ENCODE data around the gene BCAP31.
"Not testable (repeated sequence)": the region's sequence is repeated elsewhere in the genome, so short reads cannot be mapped to it uniquely, and the experiment has no call there.

Gene BCAP31

DNA sequence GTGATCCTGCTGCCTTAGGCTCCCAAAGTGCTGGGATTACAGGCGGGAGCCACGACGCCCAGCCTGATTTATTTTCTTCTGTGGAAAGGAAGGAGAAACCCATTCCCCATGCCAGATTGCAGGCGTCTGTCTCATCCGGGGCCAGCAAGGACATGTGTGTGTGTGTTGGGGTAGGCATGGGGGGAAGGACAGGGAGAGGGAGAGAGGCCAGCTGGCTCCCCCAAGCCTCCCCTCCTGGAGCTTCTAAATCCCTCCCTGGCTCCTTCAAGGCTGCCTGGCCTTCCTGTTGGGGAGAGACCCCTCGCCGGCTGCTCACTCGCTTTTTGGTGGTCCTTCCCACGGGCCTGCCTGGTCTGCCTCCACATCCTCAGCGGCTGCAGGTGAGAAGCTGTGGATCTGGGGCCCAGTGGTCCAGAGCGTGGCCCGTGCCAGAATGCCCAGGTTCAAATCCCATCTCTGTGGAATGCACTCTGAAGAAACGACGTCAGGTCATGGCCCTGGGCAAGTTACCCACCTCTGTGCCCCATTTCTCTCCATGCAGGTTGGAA lies 38.5 kb upstream of the BCAP31 start:
- DNase-seq = no peak

DNA sequence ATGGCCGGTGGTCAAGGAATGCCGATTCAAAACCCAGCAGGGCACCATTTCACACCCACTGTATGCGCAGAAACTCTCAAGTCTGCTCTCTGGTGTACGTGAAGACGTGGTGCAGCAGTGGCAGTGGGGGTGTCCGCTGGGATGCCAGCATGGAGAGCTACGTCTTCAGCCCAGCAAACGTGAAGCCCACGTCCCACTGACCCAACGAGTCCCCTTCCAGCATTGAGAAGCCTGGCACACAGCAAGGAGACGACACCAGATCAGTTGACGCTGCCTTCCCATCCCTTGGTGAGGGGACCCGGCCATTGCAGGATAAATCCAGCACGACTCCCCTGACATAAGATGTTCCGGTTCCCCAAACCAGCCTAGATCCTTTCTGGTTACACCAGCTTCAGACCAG lies 37.7 kb upstream of the BCAP31 start:
- no peak for DNase-seq

DNA sequence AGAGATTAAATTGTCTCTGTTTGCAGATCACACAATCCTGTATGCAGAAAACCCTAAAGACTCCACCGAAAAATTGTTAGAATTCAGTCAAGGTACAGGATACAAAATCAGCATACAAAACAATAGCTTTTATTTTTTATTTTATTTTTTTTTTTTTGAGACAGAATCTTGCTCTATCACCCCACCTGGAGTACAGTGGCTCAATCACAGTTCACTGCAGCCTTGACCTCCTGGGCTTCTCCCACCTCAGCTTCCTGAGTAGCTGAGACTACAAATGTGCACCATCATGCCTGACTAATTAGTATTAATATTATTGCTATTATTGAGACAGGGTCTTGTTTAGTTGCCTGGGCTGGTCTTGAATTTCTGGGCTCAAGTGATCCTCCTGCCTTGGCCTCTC lies 30.9 kb upstream of the BCAP31 start:
- no peak for DNase-seq

- no peak for DNase-seq
Observed at GRCh38 chrX:153750127-153750774, 26.1 kb upstream of the BCAP31 start.

DNA sequence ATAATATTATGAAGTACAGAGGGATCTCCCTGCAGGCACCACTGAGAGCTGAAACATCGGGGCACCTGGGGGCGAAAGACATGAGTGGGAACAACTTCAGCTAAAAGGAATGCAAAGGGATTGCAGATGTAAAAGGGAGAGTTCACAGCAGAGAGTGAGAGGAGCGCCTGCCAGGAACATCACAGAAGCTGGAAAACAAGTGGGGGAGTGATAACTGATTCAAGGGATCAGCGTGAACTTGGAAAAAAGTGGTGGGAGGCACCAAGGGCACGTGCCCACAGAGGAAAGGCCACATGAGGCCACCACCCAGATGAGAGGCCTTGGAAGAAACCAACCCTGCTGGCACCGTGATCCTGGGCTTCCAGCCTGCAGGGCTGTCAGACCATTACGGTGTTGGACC lies 24.8 kb upstream of the BCAP31 start:
- DNase-seq = not testable (repeated sequence)

GRCh38 chrX:153746991-153747390 lies 22.8 kb upstream of the BCAP31 start:
- DNase-seq = not testable (repeated sequence)

GRCh38 chrX:153746359-153746758 lies 22.2 kb upstream of the BCAP31 start:
- no peak for DNase-seq

DNA sequence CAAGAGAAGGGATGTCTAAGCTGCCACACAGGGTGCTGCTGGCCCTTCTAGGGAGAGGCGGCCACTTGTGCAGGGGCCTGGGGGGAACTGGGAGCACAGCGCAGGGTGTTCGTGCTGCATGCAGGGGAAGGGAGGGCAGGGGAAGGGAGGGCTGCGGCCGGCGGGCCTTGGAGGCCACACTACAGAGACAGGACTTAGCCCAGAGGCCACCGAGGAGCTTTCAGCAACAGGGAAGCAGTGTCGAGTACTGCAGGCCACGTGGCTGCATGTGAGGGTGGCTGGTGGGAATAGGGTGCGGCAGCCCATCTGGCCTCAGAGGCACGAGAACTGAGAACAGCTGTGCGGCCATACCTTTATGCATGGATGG lies 20.9 kb upstream of the BCAP31 start:
- DNase-seq = not testable (repeated sequence)

DNA sequence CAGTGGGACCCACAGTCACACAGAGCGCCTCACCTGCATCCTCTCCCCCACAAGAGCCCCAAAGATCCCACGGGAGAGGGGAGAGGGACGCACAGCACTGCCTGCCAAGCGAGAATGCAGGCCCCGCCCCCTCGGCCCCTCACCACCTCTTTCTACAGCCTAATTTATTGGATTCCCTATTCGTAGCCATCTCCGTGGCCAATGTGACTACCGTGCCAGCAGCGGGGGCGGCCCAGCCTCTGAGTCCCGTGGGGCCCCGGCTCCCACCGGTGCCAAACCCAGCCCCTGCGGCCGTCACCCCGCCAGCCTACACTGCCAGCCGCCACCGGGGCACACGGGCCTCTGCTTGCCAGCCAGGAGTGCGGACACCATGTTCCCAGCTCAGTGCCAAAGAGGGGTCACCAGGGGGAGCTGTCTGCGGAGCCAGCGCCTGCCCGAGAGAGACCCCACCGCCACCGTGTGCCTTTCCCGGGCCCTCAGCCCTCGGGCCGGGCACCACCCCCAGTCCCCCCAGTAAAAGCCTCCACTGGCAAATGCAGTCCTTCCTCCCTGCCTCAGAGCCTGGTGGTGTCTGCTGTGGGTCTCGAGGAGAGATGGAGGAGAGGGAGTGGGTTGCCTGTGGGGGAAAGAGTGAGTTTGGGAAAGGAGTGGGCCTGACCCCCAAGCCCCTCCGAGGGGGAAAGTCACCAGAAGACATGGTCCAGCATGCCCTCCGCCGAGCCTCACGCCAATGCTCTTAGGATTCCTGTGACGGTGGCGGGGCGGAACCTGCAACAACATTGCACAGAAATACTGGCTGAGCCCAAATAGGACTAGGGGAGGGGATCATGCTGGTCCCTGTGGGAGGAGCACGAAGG lies 20.3 kb upstream of the BCAP31 start:
- no peak for DNase-seq

GRCh38 chrX:153743468-153744209 lies 19.5 kb upstream of the BCAP31 start:
- DNase-seq = not testable (repeated sequence)

- not testable (repeated sequence) for DNase-seq
Observed at GRCh38 chrX:153742796-153743467, 18.7 kb upstream of the BCAP31 start.

DNA sequence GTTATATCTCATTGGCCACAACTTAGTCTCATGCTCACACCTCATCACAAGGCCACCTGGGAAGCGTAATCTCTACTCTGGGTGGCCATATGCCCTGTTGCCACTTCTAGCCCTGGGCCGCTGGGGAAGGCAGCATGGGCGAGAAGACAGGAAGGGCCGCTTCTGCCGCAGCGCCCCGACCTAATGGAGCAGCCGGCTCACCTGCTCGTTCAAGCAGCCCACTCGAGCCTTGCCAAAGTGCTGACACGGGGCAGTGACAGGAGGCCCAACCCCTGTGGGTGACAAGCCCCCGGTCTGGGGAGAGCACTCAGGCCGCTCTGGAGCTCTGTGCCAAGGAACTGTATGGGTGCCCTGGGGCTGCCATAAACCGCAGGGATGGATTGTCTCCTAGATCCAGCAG lies 17.9 kb upstream of the BCAP31 start:
- DNase-seq = not testable (repeated sequence)

DNA sequence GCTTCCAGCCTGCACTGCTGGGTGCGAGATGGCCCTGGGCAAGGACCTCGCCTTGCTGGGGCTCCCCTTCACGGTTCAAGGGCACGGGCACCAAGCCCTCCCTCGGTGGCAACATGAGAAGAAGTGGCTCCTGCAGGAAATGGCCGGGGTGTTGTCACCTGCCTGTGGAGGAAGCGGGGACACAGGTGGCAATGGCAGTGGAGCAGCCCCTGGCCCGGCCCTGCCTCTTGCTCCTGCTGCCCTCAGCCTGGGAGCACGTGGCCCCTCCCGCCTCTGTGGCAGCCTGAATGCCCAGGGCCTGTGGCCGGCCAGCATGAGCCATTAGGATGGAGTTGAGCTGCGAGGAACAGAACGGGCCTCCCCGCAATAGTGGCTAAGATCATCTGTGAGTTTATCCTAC lies 17.3 kb upstream of the BCAP31 start:
- no peak for DNase-seq

DNA sequence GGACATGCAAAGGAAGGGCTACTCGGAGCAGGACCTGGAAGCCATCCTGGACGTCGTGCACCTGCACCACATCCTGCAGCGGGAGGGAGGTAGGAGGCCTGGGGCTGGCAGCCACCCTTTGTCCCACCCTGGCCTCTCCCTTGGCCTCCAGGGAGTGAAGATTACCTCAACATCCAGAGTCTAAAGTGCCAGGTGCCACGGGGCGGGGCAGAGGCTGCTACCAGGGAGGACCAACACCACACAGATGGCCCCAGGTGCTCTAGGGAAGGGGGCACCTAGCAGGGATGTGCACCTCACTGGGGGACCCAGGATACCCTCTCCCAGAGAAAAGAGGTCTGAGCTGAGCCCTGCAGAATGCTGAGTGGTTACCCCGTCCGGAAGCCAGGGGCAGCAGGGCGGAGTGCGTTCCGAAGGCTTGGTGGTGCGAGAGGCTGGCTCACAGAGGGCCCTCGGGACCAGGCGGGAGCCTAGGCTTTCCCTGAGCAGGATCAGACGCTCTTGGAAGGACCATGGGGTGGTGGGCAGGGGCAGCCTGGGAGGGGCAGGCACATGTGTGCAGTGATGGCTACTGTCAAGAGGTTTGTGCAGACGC lies 16.5 kb upstream of the BCAP31 start:
- no peak for DNase-seq

GRCh38 chrX:153739754-153740486 lies 15.7 kb upstream of the BCAP31 start:
- no peak for DNase-seq

DNA sequence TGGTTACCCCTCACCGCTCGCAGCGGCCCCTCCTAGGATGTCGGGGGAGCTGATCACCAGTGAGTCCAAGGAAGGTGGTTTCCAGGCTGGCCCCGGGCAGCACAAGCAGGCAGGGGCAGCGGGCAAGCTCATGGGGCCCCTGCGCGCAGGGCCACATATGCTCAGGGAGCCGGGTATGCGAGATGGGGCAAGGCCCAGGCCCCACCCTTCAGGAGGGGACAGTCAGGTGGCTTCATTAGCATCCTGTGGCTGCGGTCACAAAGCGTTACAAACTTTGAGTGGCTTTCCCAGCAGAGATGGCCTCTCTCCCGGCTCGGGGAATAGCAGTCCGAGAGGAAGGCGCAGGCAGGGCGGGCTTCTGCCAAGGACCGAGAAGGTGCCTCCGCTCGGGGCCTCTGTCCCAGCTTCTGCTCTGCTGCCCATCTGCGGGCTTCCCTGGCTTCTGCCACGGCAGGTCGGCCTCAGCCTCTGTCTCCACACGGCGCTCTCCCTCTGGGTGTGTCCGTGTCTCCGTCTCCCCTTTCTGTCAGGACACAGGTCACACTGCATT lies 13.9 kb upstream of the BCAP31 start:
- no peak for DNase-seq

GRCh38 chrX:153736871-153737441 lies 12.8 kb upstream of the BCAP31 start:
- no peak for DNase-seq

GRCh38 chrX:153736071-153736820 lies 12.1 kb upstream of the BCAP31 start:
- DNase-seq = no peak

DNA sequence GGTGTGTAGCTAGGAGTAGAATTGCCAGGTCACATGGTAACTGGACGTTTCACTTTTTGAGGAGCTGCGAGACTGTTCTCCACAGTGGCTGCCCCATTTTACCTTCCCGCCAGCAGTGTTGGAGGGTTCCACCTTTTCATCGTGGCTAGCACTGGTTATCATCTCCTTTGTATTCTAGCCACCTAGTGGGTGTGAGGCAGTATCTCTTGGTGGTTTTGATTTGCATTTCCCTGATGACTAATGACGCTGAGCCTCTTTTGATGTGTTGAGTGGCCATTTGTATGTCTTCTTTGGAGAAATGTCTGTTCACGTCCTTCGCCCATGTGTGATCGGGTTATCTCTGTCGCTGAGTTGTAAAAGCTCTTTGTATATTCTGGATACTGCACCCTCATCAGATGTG lies 11.1 kb upstream of the BCAP31 start:
- no peak for DNase-seq

- no peak for DNase-seq
Observed at GRCh38 chrX:153734871-153735270, 10.7 kb upstream of the BCAP31 start.

Measured in activated T-cell treated with anti-CD3 and anti-CD28 coated beads, Interleukin-2, amount 50 U/mL, for 1 hour (primary cell).